ENCODE measurements around the gene ATAD1.
A peak's percentile ranks its signal among the peaks of the same experiment; 100 is the strongest.

The ATAD1 gene

GRCh38 chr10:87799860-87800259, 18.2 kb downstream of the ATAD1 start:
- DNase-seq = no peak

GRCh38 chr10:87798082-87798481, 19.9 kb downstream of the ATAD1 start:
- DNase-seq = no peak

DNA sequence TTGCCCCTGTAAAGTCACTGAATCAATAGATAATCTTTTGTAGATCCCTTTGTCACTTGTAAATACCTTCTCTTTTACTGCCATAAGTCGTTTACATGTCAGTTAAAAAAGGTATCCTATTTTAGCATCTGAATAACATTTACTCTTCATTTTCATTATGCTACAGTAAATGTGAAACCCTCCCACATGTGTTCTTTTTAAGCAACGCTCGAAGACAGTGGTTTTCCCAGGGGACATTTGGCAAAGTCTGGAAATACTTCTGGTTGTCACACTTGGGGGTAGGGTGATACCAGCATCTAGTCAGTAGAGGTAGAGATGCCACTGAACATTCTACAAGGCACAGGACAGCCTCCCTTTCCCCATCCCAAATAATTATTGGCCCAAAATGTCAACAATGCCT, 23.7 kb downstream of the ATAD1 start:
- DNase-seq = no peak

DNA sequence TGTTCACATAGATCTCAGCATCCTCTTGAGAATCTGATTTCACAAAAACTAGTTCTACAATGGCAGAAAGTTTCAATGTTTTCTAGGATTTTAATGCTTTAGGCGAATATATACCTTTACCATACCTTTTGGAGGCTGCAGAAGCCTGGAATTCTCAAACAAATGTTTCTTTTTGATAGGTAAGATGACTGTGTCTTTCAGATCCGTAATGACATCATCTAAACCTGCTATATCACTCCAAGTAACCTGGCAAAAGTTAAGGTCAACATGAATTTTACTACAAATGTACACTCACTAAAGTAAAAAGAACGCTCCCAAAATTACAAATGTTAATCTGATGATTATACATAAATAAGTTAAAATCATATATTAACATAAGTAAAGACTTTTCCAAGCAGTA, 27.8 kb downstream of the ATAD1 start:
- no peak for DNase-seq

DNA sequence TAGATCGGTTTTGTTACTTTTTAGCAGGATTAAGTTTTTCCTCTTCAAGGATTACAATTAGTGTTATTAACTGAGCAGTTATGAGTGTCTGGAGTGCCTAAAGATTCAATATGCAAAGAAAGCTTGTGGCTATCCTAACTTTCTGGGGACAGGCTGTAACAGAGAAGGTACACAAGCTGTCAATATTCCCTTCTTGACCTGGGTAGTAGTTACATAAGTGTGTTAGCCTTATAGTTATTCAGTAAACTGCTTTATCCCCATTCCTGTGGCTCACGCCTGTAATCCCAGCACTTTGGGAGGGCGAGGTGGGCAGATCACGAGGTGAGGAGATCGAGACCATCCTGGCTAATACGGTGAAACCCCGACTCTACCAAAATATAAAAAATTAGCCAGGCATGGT, 31.6 kb downstream of the ATAD1 start:
- no peak for DNase-seq

GRCh38 chr10:87782721-87783120, 35.3 kb downstream of the ATAD1 start:
- DNase-seq = no peak

- no peak for DNase-seq
Measured at GRCh38 chr10:87781545-87781944, 36.5 kb downstream of the ATAD1 start.

DNA sequence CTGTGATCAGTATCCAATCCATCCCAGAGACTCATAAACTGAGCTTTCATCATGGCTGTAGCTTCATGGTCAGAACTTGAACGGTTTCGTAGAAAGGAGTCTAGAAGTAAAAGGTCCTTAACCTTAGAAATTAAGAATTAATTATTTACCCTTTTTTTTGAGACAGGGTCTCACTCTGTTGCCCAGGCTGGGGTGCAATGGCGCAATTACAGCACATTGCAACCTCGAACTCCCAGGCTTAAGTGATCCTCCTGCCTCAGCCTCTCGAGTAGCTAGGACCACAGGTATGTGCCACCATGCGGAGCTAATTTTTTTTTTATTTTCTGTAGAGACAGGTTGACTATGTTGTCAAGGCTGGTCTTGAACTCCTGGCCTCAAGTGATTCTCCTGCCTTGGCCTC, 41.7 kb downstream of the ATAD1 start:
- DNase-seq = no peak

DNA sequence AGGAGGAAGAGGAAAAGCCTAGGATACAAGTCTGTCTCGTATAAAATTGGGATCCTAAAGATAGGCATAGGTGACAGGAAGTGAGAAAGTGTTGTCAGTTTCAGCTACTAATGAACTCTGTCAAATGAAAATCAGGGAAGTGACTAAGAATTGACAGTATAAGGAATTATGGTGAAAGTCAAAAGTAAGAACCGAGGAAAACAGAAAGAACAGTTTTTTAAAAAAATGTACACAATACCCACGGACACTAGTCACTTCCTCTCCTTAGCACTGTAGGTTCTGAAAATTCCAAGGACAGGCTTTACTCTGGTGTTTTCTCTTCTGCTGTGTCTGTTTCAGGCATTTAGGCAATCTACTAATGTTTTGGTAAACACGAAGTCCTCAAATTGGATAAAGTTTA, 42.3 kb downstream of the ATAD1 start:
- DNase-seq = peak in 1 of 2 donors; percentile 5

- DNase-seq = peak in 1 of 2 donors; percentile 10
Measured at GRCh38 chr10:87771871-87772500, 46.0 kb downstream of the ATAD1 start.

- DNase-seq = no peak
Measured at GRCh38 chr10:87767253-87767652, 50.8 kb downstream of the ATAD1 start.

- no peak for DNase-seq
Measured at GRCh38 chr10:87765666-87766376, 52.2 kb downstream of the ATAD1 start.

GRCh38 chr10:87764072-87764934, 53.7 kb downstream of the ATAD1 start:
- no peak for DNase-seq

GRCh38 chr10:87763086-87763861, 54.8 kb downstream of the ATAD1 start:
- DNase-seq = no peak

- peak in 1 of 2 donors; percentile 45 for DNase-seq
Measured at GRCh38 chr10:87761892-87762291, 56.1 kb downstream of the ATAD1 start.

DNA sequence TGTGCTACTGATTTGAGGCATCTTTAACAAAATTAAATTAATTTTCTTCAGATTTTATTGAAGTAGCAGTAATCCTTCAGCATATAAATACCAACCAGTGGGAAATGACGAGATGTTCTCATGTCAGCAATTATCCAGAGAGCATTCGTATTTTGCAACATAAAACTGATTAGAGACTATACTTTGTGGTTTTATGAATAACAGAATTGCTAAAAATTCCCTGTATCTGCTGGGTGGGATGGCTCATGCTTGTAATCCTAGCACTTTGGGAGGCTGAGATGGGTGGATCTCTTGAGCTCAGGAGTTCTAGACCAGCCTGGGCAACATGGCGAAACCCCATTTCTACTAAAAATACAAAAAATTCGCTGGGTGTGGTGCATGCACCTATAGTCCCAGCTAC, 56.9 kb downstream of the ATAD1 start:
- no peak for DNase-seq

DNA sequence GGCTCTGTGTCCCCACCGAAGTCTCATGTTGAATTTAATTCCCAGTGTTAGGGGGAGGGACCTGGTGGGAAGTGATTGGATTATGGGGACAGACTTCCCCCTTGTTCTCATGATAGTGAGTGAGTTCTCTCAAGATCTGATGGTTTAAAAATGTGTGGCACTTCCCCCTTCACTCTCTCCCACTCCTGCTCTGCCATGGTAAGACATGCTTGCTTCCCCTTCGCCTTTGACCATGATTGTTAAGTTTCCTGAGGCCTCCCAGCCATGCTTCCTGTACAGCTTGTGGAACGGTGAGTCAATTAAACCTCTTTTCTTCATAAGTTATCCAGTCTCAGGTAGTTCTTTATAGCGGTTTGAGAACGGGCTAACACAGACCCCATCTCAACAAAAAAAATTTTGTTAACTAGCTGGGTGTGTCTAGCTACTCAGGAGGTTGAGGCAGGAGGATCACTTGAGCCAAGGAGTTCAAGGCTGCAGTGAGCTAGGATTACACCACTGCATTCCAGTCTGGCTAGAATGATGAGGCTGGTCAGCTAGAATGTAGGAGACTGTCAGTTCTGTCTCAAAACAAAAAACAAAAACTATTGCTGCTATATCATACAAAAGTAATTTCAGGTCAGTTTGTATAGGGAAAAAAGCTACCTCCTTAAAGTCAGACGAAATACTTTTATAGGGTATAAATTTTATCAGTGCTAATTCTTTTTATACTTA, 57.7 kb downstream of the ATAD1 start:
- peak in 1 of 2 donors; percentile 75 for DNase-seq

- no peak for DNase-seq
Measured at GRCh38 chr10:87759551-87759950, 58.5 kb downstream of the ATAD1 start.

DNA sequence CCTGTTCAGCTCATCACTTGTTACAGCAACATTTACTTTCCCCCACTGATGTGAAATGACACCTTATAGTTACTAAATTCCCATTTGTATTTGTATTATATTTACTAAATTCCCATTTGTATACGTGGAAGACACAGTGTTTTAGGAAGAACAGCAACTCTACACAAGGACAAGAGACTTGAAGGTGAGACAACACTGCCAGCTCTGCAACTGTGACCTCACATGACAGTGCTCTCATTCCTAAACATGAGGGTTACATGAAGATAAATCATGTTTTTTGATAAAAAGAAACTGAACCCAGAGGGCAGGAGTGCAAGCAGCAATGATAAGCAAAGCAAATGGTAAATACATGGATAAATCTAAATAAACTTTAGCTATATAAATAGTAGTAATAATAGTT, 60.3 kb downstream of the ATAD1 start:
- no peak for DNase-seq

GRCh38 chr10:87753995-87754866, 63.8 kb downstream of the ATAD1 start:
- no peak for DNase-seq

- DNase-seq = no peak
Measured at GRCh38 chr10:87752566-87752965, 65.5 kb downstream of the ATAD1 start.
